Measurements from ENCODE around the gene CHGA. TPM values are rescaled to one million over a fixed set of nuclear protein-coding genes. Genes with fewer than 3 reads are reported as not detected.

Gene CHGA
- polyA plus RNA-seq, 3 donors from 2014 or later, result 0.63 TPM; not detected in 2

- Mint-ChIP-seq H3K36me3 (peaks cover 0 to 5% (median 0%) of the 10 kb centered on the region in 3 donors), H3K27me3 (ENCODE audit: low read depth in 3 of 3) (peaks cover 3 to 8% (median 7%) of the 10 kb centered on the region in 3 donors), H3K4me1 (no peaks in the 10 kb centered on the region), H3K9me3 (peaks cover 0 to 18% (median 2%) of the 10 kb centered on the region in 6 donors), H3K4me3 (no peak overlapping the region), H3K27ac (no peak overlapping the region)
- no peak for DNase-seq
Measured at GRCh38 chr14:92892589-92892988, 30.4 kb upstream of the CHGA start.

DNA sequence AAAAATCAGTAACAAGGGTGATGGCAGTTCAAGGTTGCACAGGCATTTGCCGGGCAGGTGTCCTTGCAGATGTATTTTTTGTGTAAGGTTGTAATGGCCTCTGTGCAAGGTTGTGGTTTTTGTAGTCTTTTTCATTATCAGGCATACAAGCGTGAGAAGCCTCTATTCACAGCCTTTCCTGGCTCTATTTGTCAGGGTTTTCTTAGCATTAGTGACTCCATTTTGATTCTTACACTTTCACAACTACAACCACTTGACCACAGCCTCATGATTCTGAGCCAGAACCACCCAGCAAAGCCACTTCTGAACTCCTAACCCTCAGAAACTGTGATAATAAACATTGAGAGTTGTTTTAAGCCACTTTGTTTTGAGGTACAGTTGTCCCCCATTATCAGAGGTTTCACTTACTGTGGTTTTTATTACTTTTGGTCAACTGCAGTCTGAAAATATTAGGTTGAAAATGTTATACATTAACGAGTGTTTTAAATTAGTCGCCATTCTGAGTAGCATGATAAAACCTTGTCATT, 27.5 kb upstream of the CHGA start:
- DNase-seq, result no peak
- peaks cover 0 to 18% (median 1%) of the 10 kb centered on the region in 6 donors for H3K9me3 Mint-ChIP-seq
- no peak overlapping the region for H3K4me3 Mint-ChIP-seq
- no peaks in the 10 kb centered on the region for H3K4me1 Mint-ChIP-seq
- H3K27ac Mint-ChIP-seq, result no peak overlapping the region
- H3K36me3 Mint-ChIP-seq, result peaks cover 0 to 5% (median 0%) of the 10 kb centered on the region in 3 donors
- H3K27me3 Mint-ChIP-seq (ENCODE audit: low read depth in 3 of 3), result peaks cover 7 to 10% (median 8%) of the 10 kb centered on the region in 3 donors

- Mint-ChIP-seq H3K4me3 (no peak overlapping the region), H3K4me1 (no peaks in the 10 kb centered on the region)
- DNase-seq, result no peak
Measured at GRCh38 chr14:92897922-92898565, 24.9 kb upstream of the CHGA start.

GRCh38 chr14:92898566-92899131, 24.3 kb upstream of the CHGA start:
- Mint-ChIP-seq H3K4me3 (no peak overlapping the region), H3K27me3 (ENCODE audit: low read depth in 3 of 3) (peaks cover 6 to 18% (median 12%) of the 10 kb centered on the region in 3 donors), H3K36me3 (no peaks in the 10 kb centered on the region), H3K4me1 (no peaks in the 10 kb centered on the region), H3K9me3 (peaks cover 0 to 5% (median 1%) of the 10 kb centered on the region in 6 donors), H3K27ac (no peak overlapping the region)
- DNase-seq, result no peak

More at GRCh38 chr14:92897922-92898565, 24.9 kb upstream of the CHGA start:
- no peak overlapping the region for H3K27ac Mint-ChIP-seq
- H3K27me3 Mint-ChIP-seq (ENCODE audit: low read depth in 3 of 3), result peaks cover 6 to 13% (median 10%) of the 10 kb centered on the region in 3 donors
- H3K36me3 Mint-ChIP-seq, result no peaks in the 10 kb centered on the region
- peaks cover 0 to 11% (median 1%) of the 10 kb centered on the region in 6 donors for H3K9me3 Mint-ChIP-seq

DNA sequence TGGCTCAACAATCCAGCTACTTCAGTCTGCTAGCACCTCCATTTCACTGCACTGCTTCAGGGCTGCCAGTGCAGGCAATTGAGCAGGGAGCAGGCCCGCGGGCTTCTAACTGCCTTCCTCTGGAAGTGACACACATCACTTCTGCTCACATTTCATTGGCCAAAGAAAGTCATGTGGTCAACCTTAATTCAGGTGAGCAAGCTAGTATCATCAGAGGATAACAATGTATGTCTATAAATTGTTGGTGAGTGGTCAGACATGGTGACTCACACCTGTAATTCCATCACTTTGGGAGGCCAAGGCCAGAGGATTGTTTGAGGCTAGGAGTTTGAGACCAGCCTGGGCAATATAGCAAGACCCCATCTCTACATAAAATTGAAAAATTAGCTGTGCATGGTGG, 22.3 kb upstream of the CHGA start:
- H3K36me3 Mint-ChIP-seq, result no peaks in the 10 kb centered on the region
- H3K9me3 Mint-ChIP-seq, result peaks cover 0 to 3% (median 0%) of the 10 kb centered on the region in 6 donors
- no peaks in the 10 kb centered on the region for H3K4me1 Mint-ChIP-seq
- no peak for DNase-seq
- peaks cover 6 to 20% (median 14%) of the 10 kb centered on the region in 3 donors for H3K27me3 Mint-ChIP-seq (ENCODE audit: low read depth in 3 of 3)
- H3K27ac Mint-ChIP-seq, result no peak overlapping the region
- no peak overlapping the region for H3K4me3 Mint-ChIP-seq

- no peak overlapping the region for H3K4me3 Mint-ChIP-seq
- DNase-seq, result no peak
- H3K36me3 Mint-ChIP-seq, result no peaks in the 10 kb centered on the region
- H3K27me3 Mint-ChIP-seq (ENCODE audit: low read depth in 3 of 3), result peaks cover 3 to 16% (median 14%) of the 10 kb centered on the region in 3 donors
- no peaks in the 10 kb centered on the region for H3K4me1 Mint-ChIP-seq
- no peak overlapping the region for H3K27ac Mint-ChIP-seq
- H3K9me3 Mint-ChIP-seq, result peaks cover 0 to 3% (median 0%) of the 10 kb centered on the region in 6 donors
Measured at GRCh38 chr14:92902191-92902590, 20.8 kb upstream of the CHGA start.

DNA sequence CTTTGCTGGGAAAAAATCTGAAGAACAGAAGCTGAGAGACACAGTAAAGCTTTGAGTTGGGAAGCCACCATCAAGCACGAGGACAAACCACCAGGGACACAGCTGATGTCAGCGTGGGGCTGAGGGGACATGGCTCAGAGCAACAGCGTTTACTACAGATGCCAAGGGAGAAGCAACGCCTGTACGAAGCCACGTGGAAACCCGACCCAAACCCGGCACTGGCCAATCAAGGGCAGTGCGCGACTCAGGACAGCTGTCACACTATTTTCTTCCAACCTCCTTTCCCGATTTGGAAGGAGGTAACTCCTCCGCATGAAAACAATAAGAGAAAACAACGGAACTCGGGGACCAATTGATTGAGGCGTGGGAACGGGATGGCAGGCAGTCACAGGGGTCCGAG, 20.2 kb upstream of the CHGA start:
- Mint-ChIP-seq H3K4me3 (no peak overlapping the region), H3K27me3 (ENCODE audit: low read depth in 3 of 3) (peaks cover 4 to 15% (median 14%) of the 10 kb centered on the region in 3 donors), H3K27ac (no peak overlapping the region), H3K9me3 (peaks cover 0 to 5% (median 0%) of the 10 kb centered on the region in 6 donors), H3K36me3 (no peaks in the 10 kb centered on the region), H3K4me1 (no peaks in the 10 kb centered on the region)
- no peak for DNase-seq

- Mint-ChIP-seq H3K36me3 (no peaks in the 10 kb centered on the region), H3K27me3 (ENCODE audit: low read depth in 3 of 3) (peaks cover 4 to 14% (median 12%) of the 10 kb centered on the region in 3 donors), H3K27ac (no peak overlapping the region), H3K4me3 (no peak overlapping the region), H3K9me3 (peaks cover 0 to 1% (median 0%) of the 10 kb centered on the region in 6 donors), H3K4me1 (no peaks in the 10 kb centered on the region)
- no peak for DNase-seq
Measured at GRCh38 chr14:92903359-92903758, 19.6 kb upstream of the CHGA start.

DNA sequence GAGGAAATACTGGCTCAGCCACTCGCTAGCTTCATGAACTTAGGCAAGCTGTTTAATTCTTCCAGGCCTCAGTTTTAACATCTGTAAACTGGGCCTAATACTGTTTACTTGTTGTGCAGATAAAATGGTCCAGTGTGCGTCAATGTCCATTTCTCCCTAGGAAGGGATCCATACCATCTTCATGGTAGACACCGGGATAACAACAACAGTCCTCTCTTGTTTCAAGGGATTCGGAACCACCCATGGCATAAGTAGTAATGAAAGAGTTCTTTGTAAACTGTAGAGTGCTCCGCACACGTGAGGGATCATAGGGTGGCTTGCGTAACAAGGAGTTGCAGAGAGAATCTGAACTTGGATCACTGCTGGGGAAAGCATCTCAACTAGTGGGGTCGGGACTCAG, 17.3 kb upstream of the CHGA start:
- Mint-ChIP-seq H3K36me3 (peaks cover 0 to 3% (median 0%) of the 10 kb centered on the region in 3 donors), H3K9me3 (peaks cover 0 to 1% (median 0%) of the 10 kb centered on the region in 6 donors), H3K4me3 (no peak overlapping the region), H3K4me1 (no peaks in the 10 kb centered on the region), H3K27me3 (ENCODE audit: low read depth in 3 of 3) (peaks cover 8 to 17% (median 12%) of the 10 kb centered on the region in 3 donors), H3K27ac (no peak overlapping the region)
- DNase-seq, result no peak

DNA sequence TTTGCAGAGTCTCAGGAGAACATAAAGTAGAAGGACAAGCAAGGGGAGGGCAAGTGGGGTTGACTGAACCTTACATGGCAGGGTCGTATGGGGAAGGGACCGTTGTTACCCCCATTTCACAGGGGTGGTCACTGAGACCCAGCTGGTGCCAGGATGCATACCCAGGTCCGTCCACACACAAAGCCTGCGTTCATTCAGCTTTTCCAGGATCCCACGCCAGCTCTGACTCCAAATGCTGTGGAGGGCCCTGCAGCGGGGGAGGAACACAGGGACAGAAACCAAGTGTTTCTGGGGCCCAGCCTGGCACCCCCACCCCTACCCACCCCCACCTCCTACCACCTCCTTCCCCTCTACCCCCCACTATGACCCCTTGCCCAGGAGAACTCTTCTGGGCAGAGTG, 16.5 kb upstream of the CHGA start:
- peaks cover 8 to 16% (median 10%) of the 10 kb centered on the region in 3 donors for H3K27me3 Mint-ChIP-seq (ENCODE audit: low read depth in 3 of 3)

DNA sequence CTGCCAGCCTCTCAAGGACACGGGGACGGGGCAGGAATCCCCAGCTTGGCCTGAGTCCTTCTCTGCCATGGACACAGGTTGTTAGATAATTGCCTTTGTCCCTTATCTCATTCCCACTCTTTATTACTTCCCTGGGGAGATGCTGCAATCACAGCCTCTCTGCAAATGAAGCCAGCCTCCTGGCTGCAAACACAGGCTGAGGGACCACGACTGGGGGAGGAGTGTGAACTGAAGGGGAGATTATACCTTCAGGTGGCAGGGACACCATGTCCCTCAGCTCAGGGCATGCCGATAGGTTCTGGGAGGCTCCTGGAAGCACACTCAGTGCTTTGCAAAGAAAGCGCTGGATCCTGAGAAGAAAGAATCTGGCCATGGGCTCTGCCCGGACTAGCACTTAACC, 16.1 kb upstream of the CHGA start:
- H3K27me3 Mint-ChIP-seq (ENCODE audit: low read depth in 3 of 3), result peaks cover 8 to 16% (median 10%) of the 10 kb centered on the region in 3 donors
- H3K4me3 Mint-ChIP-seq, result no peak overlapping the region
- peaks cover 0 to 1% (median 0%) of the 10 kb centered on the region in 6 donors for H3K9me3 Mint-ChIP-seq
- no peak overlapping the region for H3K27ac Mint-ChIP-seq
- no peak for DNase-seq
- no peaks in the 10 kb centered on the region for H3K4me1 Mint-ChIP-seq
- H3K36me3 Mint-ChIP-seq, result peaks cover 0 to 3% (median 0%) of the 10 kb centered on the region in 3 donors

More for the DNA sequence above, 16.5 kb upstream of the CHGA start:
- peaks cover 0 to 1% (median 0%) of the 10 kb centered on the region in 6 donors for H3K9me3 Mint-ChIP-seq
- no peak overlapping the region for H3K4me3 Mint-ChIP-seq
- DNase-seq, result no peak
- H3K36me3 Mint-ChIP-seq, result peaks cover 0 to 3% (median 0%) of the 10 kb centered on the region in 3 donors
- no peaks in the 10 kb centered on the region for H3K4me1 Mint-ChIP-seq
- no peak overlapping the region for H3K27ac Mint-ChIP-seq

DNA sequence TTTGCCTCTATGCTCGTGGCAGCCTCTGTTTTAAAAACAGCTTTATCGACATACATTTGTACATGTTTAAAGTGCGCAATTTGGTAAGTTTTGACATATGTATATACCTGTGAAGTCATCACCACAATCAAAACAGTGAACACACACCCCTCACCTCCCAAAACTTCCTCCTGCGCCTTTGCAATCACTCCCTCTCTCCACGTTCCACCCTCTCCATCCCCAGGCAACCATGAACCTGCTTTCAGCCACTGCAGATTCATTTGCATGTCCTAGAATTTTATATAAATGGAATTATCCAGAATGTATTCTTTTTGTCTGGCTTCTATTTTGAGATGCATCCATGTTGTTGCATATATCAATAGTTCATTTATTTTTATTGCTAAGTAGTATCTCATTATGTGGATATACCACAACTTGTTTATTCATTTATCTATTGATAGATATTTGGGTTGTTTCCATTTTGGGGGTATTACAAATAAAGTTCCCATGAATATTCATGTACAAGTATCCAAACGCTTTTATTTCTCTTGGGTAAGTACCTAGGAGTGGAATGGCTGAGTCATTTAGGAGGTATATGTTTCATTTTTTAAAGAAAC, 15.5 kb upstream of the CHGA start:
- Mint-ChIP-seq H3K36me3 (peaks cover 0 to 3% (median 0%) of the 10 kb centered on the region in 3 donors), H3K4me1 (no peaks in the 10 kb centered on the region), H3K4me3 (no peak overlapping the region), H3K9me3 (peaks cover 0 to 1% (median 0%) of the 10 kb centered on the region in 6 donors), H3K27ac (no peak overlapping the region), H3K27me3 (ENCODE audit: low read depth in 3 of 3) (peaks cover 8 to 16% (median 10%) of the 10 kb centered on the region in 3 donors)
- DNase-seq, result no peak

DNA sequence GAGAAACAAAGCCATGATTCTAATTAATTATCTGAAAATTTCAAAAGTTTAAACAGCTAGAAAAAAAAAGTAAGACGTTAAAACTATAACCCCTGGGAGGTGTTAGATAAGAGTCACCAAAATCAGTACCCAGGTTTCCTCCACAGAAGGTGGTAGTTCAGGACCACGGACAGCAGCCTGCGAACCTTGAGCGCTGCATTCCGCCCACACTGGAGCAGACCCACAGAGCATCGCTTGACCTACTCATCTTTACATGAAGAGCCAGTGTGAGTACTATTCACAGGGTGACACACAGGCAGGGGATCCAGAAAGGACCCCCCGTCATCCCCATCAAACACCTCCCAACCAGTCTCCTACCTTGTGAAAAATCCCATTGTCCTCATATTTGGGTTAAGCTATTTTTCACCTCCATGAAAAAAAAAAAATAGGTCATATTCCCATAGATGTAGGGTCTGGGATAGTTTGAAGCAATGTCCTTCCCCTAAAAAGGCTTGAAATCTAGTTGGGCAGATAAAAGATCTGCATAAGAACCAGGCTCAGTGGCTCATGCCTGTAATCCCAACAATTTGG, 8.8 kb upstream of the CHGA start:
- Mint-ChIP-seq H3K9me3 (no peaks in the 10 kb centered on the region), H3K4me1 (no peaks in the 10 kb centered on the region), H3K4me3 (no peak overlapping the region), H3K27me3 (ENCODE audit: low read depth in 3 of 3) (peaks cover 5 to 7% (median 6%) of the 10 kb centered on the region in 3 donors), H3K36me3 (peaks cover 0 to 3% (median 0%) of the 10 kb centered on the region in 3 donors), H3K27ac (no peak overlapping the region)
- peak in 1 of 3 donors; percentile 8 for DNase-seq

Data from immature natural killer cell (primary cell).